Measurements from ENCODE around the gene MGAT4B. TPM values are rescaled to one million over a fixed set of nuclear protein-coding genes. Genes with fewer than 3 reads are reported as not detected.

MGAT4B gene
- total and polyA plus RNA-seq, 2 of the 13 experiments (the other 11 are each of a cell fraction or from before 2014, with no cell fraction given), result 93.5 to 130 TPM

GRCh38 chr5:179819296-179820126 lies 12.8 kb upstream of the MGAT4B start (continued):
- TF ChIP-seq DZIP1 (CRISPR knock-in tag; IDR thresholded peaks at IDR 0.05) (0 out of 2 replicates have a peak, but pooled peaks have one; percentile 45), NBN (conservative IDR thresholded peaks at IDR 0.05) (no peak), FOXO1 (CRISPR knock-in tag; IDR thresholded peaks at IDR 0.05) (peak; percentile 51; the same call in 1 of the 2 replicates), ZNF891 (CRISPR knock-in tag; IDR thresholded peaks at IDR 0.05) (0 out of 2 replicates have a peak, but pooled peaks have one; percentile 19), GATAD1 (CRISPR knock-in tag; IDR thresholded peaks at IDR 0.05) (0 out of 2 replicates have a peak, but pooled peaks have one; percentile 4), NR2C2 (CRISPR knock-in tag; IDR thresholded peaks at IDR 0.05; ENCODE audit: borderline replicate concordance) (no peak), ARID4A (CRISPR knock-in tag; IDR thresholded peaks at IDR 0.05; ENCODE audit: borderline replicate concordance) (peak; percentile 83; the same call in 1 of the 2 replicates), ZNF609 (CRISPR knock-in tag; IDR thresholded peaks at IDR 0.05; ENCODE audit: borderline replicate concordance) (0 out of 2 replicates have a peak, but pooled peaks have one; percentile 7), MAX (IDR thresholded peaks at IDR 0.05) (no peak), MAFG (CRISPR knock-in tag; IDR thresholded peaks at IDR 0.05) (peak; percentile 99), ZFP62 (CRISPR knock-in tag; IDR thresholded peaks at IDR 0.05) (no peak), ZNF17 (CRISPR knock-in tag; IDR thresholded peaks at IDR 0.05) (no peak), FIP1L1 (IDR thresholded peaks at IDR 0.05; ENCODE audit: borderline replicate concordance, insufficient read depth, low read depth, low read length) (0 out of 2 replicates have a peak, but pooled peaks have one; percentile 79), LBX2 (CRISPR knock-in tag; IDR thresholded peaks at IDR 0.05; ENCODE audit: borderline replicate concordance) (peak; percentile 59; the same call in 1 of the 2 replicates), CCAR2 (optimal IDR thresholded peaks at IDR 0.05; ENCODE audit: low read depth, low read length) (no peak)

Data from HepG2 (cell line).